T-helper 22 cell (primary cell): Measurements from ENCODE around the gene PARP14.

Experiments used
- DNase-seq: peaks from one replicate; pipeline ENCODE4 v3.0.0-alpha.2; 2020; ENCODE audit warnings: low read depth

The PARP14 gene

GRCh38 chr3:122767540-122768372 lies 87.1 kb downstream of the PARP14 start:
- no peak for DNase-seq

- no peak for DNase-seq
These were observed 90.0 kb downstream of the PARP14 start for GRCh38 chr3:122770521-122771202.

GRCh38 chr3:122772827-122773226 lies 92.2 kb downstream of the PARP14 start:
- no peak for DNase-seq

GRCh38 chr3:122773944-122774509 lies 93.4 kb downstream of the PARP14 start:
- no peak for DNase-seq

GRCh38 chr3:122774564-122774963 lies 93.9 kb downstream of the PARP14 start:
- no peak for DNase-seq

- no peak for DNase-seq
These were observed 96.2 kb downstream of the PARP14 start for GRCh38 chr3:122776675-122777468.

GRCh38 chr3:122777563-122777962 lies 96.9 kb downstream of the PARP14 start:
- no peak for DNase-seq
